Endothelial cell (in vitro differentiated cells): ENCODE measurements around the gene ZMYM4. TPM values are rescaled to one million over a fixed set of nuclear protein-coding genes. Genes with fewer than 3 reads are reported as not detected.

Source experiments
- DNase-seq: peaks from one replicate; pipeline ENCODE4 v3.0.0; 2021; ENCODE audit warnings: low spot score
- H3K27ac Mint-ChIP-seq: one replicate; pipeline ENCODE4 v1.8.0; 2021; ENCODE audit warnings: mixed read lengths, inconsistent platforms; ENCODE audit not compliant: unreplicated experiment
- H3K27me3 Mint-ChIP-seq: one replicate; pipeline ENCODE4 v1.8.0; 2021; ENCODE audit warnings: mild to moderate bottlenecking, moderate library complexity, mixed read lengths, inconsistent platforms; ENCODE audit not compliant: unreplicated experiment
- H3K36me3 Mint-ChIP-seq: one replicate; pipeline ENCODE4 v1.8.0; 2021; ENCODE audit warnings: mild to moderate bottlenecking, low read depth, mixed read lengths, inconsistent platforms; ENCODE audit not compliant: unreplicated experiment
- H3K4me1 Mint-ChIP-seq: one replicate; pipeline ENCODE4 v1.8.0; 2021; ENCODE audit warnings: mild to moderate bottlenecking, mixed read lengths, inconsistent platforms; ENCODE audit not compliant: unreplicated experiment
- H3K4me3 Mint-ChIP-seq: one replicate; pipeline ENCODE4 v1.8.0; 2021; ENCODE audit warnings: mild to moderate bottlenecking, mixed read lengths, inconsistent platforms; ENCODE audit not compliant: unreplicated experiment
- H3K9me3 Mint-ChIP-seq: one replicate; pipeline ENCODE4 v1.8.0; 2021; ENCODE audit warnings: mixed read lengths, inconsistent platforms; ENCODE audit not compliant: unreplicated experiment
- CTCF ChIP-seq: fragments of 200-600 bp; sonication (generic); IDR thresholded peaks from one replicate; pipeline ENCODE4 v1.5.0; 2021; ENCODE audit warnings: antibody characterized with exemption; ENCODE audit not compliant: unreplicated experiment
- total RNA-seq: library from RNA; stranded (reverse); fragmentation: NEBNext Ultra II Directional; extraction: Animal tissue kit (Norgen Biotek cat#: 25700); gene quantifications from one replicate; pipeline ENCODE4 v1.2.1, GENCODE V29; 2021; ENCODE audit not compliant: unreplicated experiment

ZMYM4 gene
- total RNA-seq, 1 donor from 2014 or later: 102 TPM

- H3K4me1 Mint-ChIP-seq: peaks cover 15% of the 10 kb centered on the region
- H3K27me3 Mint-ChIP-seq: peaks cover 5% of the 10 kb centered on the region
- DNase-seq: no peak
- H3K27ac Mint-ChIP-seq: no peak overlapping the region
- peaks cover 23% of the 10 kb centered on the region for H3K36me3 Mint-ChIP-seq
- H3K9me3 Mint-ChIP-seq: no peaks in the 10 kb centered on the region
- no peak overlapping the region for H3K4me3 Mint-ChIP-seq
- no peak for TF ChIP-seq CTCF
Observed at GRCh38 chr1:35443768-35444518, 175.4 kb downstream of the ZMYM4 start.

DNA sequence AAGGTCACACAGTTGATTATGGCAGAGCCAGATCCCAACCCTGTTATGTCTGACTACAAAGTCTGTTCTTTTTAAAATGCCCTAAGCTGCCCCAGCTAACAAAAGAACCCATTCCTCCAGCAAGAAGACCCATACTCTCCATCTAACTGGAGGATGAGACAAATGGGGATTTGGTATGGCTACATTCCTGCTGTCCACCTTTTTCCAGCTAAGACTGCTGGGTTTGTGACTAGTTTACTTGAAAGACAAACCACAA is 175.9 kb downstream of the ZMYM4 start:
- H3K36me3 Mint-ChIP-seq: peaks cover 19% of the 10 kb centered on the region
- no peak overlapping the region for H3K4me3 Mint-ChIP-seq
- peaks cover 11% of the 10 kb centered on the region for H3K4me1 Mint-ChIP-seq
- H3K9me3 Mint-ChIP-seq: no peaks in the 10 kb centered on the region
- H3K27me3 Mint-ChIP-seq: peaks cover 3% of the 10 kb centered on the region
- TF ChIP-seq CTCF: no peak
- no peak overlapping the region for H3K27ac Mint-ChIP-seq
- DNase-seq: no peak

DNA sequence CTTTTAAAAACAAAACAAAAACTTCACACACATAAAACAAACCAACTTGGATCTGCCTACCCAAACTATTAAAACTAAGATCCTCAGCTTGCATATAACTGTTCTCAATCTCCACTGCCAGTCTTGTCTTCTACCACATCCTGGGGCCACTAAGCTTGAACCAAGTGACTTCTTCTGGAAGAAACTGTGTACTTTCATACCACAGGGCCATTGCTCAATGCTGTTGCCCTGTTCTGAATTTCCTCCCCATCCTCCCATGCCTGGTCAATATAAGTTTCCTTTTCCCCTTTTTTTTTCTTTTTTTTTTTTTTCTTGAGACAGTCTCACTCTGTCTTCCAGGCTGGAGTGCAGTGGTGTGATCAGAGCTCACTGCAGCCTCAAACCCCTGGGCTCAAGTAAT is 178.8 kb downstream of the ZMYM4 start:
- Mint-ChIP-seq H3K36me3 (peaks cover 17% of the 10 kb centered on the region), H3K4me3 (peak overlapping the region; percentile 32), H3K4me1 (peaks cover 22% of the 10 kb centered on the region), H3K27me3 (no peaks in the 10 kb centered on the region), H3K9me3 (no peaks in the 10 kb centered on the region), H3K27ac (peak overlapping the region; percentile 85)
- DNase-seq: no peak
- TF ChIP-seq CTCF: no peak

DNA sequence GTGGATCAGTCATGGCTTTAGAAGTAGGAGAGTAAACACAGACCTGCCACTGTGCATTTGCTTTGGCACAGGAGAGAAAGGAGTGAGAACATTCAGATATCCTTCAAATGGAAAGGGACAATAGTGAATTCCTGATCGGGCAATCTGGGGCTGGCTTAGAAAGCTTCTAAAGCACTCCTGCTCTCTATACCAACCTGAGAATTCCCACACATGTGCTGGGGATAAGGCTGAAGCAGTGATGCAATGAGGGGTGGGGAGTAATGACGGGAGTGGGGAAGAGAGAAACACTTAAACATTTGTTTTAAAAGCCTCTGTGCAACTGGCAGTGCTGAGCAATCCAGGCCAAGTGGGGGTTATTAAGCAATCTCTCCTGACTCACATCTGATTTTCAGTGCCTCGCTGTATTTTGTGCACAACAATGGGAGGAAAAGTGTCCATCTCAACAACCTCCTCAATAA is 179.9 kb downstream of the ZMYM4 start:
- no peak for TF ChIP-seq CTCF
- H3K27me3 Mint-ChIP-seq: no peaks in the 10 kb centered on the region
- DNase-seq: peak; percentile 25
- peak overlapping the region; percentile 93 for H3K27ac Mint-ChIP-seq
- peaks cover 32% of the 10 kb centered on the region for H3K4me1 Mint-ChIP-seq
- peak overlapping the region; percentile 40 for H3K4me3 Mint-ChIP-seq
- H3K36me3 Mint-ChIP-seq: peaks cover 10% of the 10 kb centered on the region
- H3K9me3 Mint-ChIP-seq: no peaks in the 10 kb centered on the region

- H3K27ac Mint-ChIP-seq: peak overlapping the region; percentile 93
- peaks cover 13% of the 10 kb centered on the region for H3K36me3 Mint-ChIP-seq
Observed at GRCh38 chr1:35449334-35450008, 181.0 kb downstream of the ZMYM4 start.

More at GRCh38 chr1:35449334-35450008, 181.0 kb downstream of the ZMYM4 start:
- H3K4me1 Mint-ChIP-seq: peaks cover 43% of the 10 kb centered on the region
- no peak for DNase-seq
- peak overlapping the region; percentile 31 for H3K4me3 Mint-ChIP-seq
- no peaks in the 10 kb centered on the region for H3K9me3 Mint-ChIP-seq
- TF ChIP-seq CTCF: no peak
- H3K27me3 Mint-ChIP-seq: no peaks in the 10 kb centered on the region
